GM12892 (cell line): ENCODE results near the gene SLC25A3.

Experiments used
- POLR2AphosphoS5 ChIP-seq: IDR thresholded peaks from 2 replicates; pipeline ENCODE4 v1.6.1; 2011; ENCODE audit warnings: low read depth, low read length, control low read depth
- TAF1 ChIP-seq: IDR thresholded peaks from 2 replicates; pipeline ENCODE4 v1.6.1; 2011; ENCODE audit warnings: low read depth, mild to moderate bottlenecking, control low read depth, low read length, borderline replicate concordance

DNA sequence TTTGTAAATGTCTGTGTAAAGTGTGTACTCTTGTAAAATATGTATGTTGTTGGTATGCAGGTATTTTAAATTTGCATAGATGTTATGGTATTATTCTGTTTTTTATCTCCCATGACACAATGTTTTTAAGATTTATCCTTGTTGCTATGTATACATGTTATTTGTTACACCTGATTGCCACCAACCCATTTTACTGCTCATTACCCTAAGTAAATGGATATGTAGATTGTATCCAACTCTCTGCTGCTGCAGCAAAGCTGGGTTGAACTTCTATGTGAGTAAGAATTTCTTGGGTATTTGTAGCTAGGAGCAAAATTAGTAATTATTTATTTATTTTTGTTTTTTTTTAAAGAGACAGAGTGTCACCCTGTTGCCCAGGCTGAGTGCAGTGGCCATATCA lies 57.8 kb downstream of the SLC25A3 start:
- TF ChIP-seq TAF1 (no peak), POLR2AphosphoS5 (no peak)
